Transverse colon (tissue), 4 donors: ENCODE data around the gene NLGN1.

Experiments used
- EP300 ChIP-seq: sonication (generic); formaldehyde crosslinking; IDR thresholded peaks from one replicate; pipeline ENCODE4 v1.6.1; 2017; ENCODE audit warnings: antibody characterized with exemption, low read depth
- POLR2A ChIP-seq: fragments of 450-650 bp; IDR thresholded peaks from one replicate; pipeline ENCODE4 v1.6.1; 2016; ENCODE audit warnings: antibody characterized with exemption, mild to moderate bottlenecking, moderate library complexity
- POLR2AphosphoS5 ChIP-seq, 3 donors: sonication (generic); formaldehyde crosslinking; IDR thresholded peaks; one replicate each; pipeline ENCODE4 v1.6.1; 2016; ENCODE audit warnings: antibody characterized with exemption in 3 of 3
- TF ChIP-seq, protein P1 (sequence below), 5 experiments: fragments of 200-600 bp in 3 of 5; fragments of 450-650 bp in 2 of 5; sonication (generic) in 3 of 5; IDR thresholded peaks; 1 replicate in 2 of 5; 2 replicates in 3 of 5; pipeline ENCODE4 v1.5.1; 2016 to 2017; ENCODE audit warnings: antibody characterized with exemption in 5 of 5, inconsistent platforms in 3 of 5, mild to moderate bottlenecking in 2 of 5, moderate library complexity in 1 of 5

DNA sequence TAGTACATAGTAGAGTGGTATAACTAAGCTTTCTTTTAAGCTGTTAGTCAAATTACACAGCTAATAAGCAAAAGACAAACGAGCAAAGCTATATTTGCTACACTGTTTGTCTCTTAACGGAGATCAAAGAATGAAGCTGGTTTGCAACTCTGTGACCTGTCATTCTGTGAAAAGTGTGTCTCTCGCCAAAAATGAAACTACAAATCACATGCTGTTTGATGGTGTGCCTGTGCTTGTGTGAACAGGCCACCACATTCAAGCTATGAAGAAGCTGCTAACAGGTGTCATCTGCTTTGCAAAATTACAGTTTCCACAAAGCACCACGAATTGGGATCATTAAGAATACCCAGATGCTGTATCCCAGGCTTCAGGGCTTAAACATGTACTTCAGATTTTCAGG lies 793.8 kb downstream of the NLGN1 start:
- no peak for TF ChIP-seq POLR2AphosphoS5 (IDR thresholded peaks at IDR 0.05)
- no peak for TF ChIP-seq POLR2A
- TF ChIP-seq, protein P1, sequence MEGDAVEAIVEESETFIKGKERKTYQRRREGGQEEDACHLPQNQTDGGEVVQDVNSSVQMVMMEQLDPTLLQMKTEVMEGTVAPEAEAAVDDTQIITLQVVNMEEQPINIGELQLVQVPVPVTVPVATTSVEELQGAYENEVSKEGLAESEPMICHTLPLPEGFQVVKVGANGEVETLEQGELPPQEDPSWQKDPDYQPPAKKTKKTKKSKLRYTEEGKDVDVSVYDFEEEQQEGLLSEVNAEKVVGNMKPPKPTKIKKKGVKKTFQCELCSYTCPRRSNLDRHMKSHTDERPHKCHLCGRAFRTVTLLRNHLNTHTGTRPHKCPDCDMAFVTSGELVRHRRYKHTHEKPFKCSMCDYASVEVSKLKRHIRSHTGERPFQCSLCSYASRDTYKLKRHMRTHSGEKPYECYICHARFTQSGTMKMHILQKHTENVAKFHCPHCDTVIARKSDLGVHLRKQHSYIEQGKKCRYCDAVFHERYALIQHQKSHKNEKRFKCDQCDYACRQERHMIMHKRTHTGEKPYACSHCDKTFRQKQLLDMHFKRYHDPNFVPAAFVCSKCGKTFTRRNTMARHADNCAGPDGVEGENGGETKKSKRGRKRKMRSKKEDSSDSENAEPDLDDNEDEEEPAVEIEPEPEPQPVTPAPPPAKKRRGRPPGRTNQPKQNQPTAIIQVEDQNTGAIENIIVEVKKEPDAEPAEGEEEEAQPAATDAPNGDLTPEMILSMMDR (IDR thresholded peaks at IDR 0.05) = no peak
- no peak for TF ChIP-seq EP300
